ENCODE measurements around the gene RABGAP1L. TPM values are rescaled to one million over a fixed set of nuclear protein-coding genes. Genes with fewer than 3 reads are reported as not detected.

Gene RABGAP1L
- total and polyA plus RNA-seq, 2 of the 8 experiments (the other 6 are each of a cell fraction or from before 2014, with no cell fraction given), result 33.3 to 156 TPM

DNA sequence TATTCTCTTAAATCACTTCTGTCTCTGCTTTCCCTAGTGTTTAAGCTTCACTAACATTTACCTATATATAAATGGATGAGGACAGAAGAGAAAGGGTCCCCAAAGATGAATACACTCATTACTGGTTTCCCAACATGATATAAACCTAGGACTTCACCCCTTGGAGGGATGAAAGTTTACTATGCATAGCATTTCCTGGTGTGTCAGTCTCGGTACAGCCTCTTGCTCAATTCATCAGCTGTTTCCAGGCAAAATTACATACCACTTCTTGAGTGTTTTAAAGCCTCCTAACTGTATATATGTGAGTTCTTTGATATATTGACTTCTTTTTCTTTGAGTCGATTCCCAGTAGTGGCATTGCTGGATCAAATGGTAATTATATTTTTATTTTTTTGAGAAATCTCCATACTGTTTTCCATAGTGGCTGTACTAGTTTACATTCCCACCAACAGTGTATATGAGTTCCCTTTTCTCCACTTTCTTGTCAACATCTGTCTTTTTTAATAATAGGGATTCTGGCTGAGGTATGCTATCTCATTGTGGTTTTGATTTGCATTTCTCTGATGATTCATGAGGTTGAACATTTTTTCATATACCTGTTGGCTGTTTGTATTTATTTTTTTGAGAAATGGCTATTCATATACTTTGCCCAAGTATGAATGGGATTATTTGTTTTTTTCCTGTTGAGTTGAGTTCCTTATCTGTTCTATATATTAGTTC is 581.1 kb downstream of the RABGAP1L start:
- Histone ChIP-seq H2AFZ (ENCODE audit: low read length) (no peak overlapping the region), H3K27ac (ENCODE audit: low read depth, low read length) (no peak overlapping the region), H4K20me1 (replicated peaks in 1 of 2; ENCODE audit: control insufficient read depth in 1 of 2, insufficient read depth in 2 of 2, low read length in 2 of 2) (no peaks in the 10 kb centered on the region), H3K23me2 (ENCODE audit: low read depth, low read length) (no peaks in the 10 kb centered on the region), H3K4me3 (ENCODE audit: extremely low read depth in 1 of 4, insufficient read depth in 2 of 4, low read depth in 3 of 4, low read length in 4 of 4) (no peak overlapping the region), H3K27me3 (replicated peaks in 1 of 4; ENCODE audit: control insufficient read depth in 3 of 4, extremely low read depth in 1 of 4, insufficient read depth in 3 of 4, low read length in 3 of 4) (no peaks in the 10 kb centered on the region), H3K36me3 (ENCODE audit: control insufficient read depth in 2 of 4, insufficient read depth in 4 of 4, low read length in 3 of 4) (no peaks in the 10 kb centered on the region; a peak in 1 of 8 replicates), H3K4ac (replicated peaks; ENCODE audit: insufficient read length, low read depth, low read length) (no peak overlapping the region), H2BK15ac (ENCODE audit: low read length) (no peak overlapping the region), H3K56ac (replicated peaks; ENCODE audit: insufficient read length, low read depth, low read length) (no peak overlapping the region), H4K91ac (replicated peaks; ENCODE audit: insufficient read length, low read length) (no peak overlapping the region), H2BK120ac (replicated peaks; ENCODE audit: low read depth, low read length) (no peak overlapping the region), H3K9me3 (ENCODE audit: insufficient read depth in 2 of 2, low read depth in 1 of 2, low read length in 1 of 2) (peaks cover 3 to 9% of the 10 kb centered on the region in 2 experiments; a peak in 1 of 4 replicates), H2BK12ac (ENCODE audit: low read depth, low read length) (no peak overlapping the region), H4K8ac (ENCODE audit: extremely low read depth, insufficient read depth, low read length) (no peak overlapping the region), H3K18ac (ENCODE audit: extremely low read depth, low read length) (no peak overlapping the region), H4K5ac (ENCODE audit: insufficient read length, low read depth, low read length) (no peak overlapping the region), H2BK20ac (ENCODE audit: low read length) (no peak overlapping the region), H2BK5ac (ENCODE audit: low read depth, low read length) (no peak overlapping the region), H3K4me2 (ENCODE audit: insufficient read depth in 1 of 2, low read depth in 2 of 2, low read length in 2 of 2) (no peak overlapping the region), H3K9ac (replicated peaks in 1 of 4; ENCODE audit: extremely low read depth in 1 of 4, low read depth in 3 of 4, low read length in 3 of 4) (no peak overlapping the region), H2AK5ac (ENCODE audit: low read depth, low read length) (no peak overlapping the region), H3K4me1 (replicated peaks in 1 of 4; ENCODE audit: control insufficient read depth in 3 of 4, insufficient read depth in 4 of 4, low read length in 3 of 4) (no peaks in the 10 kb centered on the region), H3K14ac (ENCODE audit: insufficient read length) (no peak overlapping the region), H3K79me1 (ENCODE audit: low read depth, low read length) (no peaks in the 10 kb centered on the region), H3K23ac (ENCODE audit: insufficient read length) (no peak overlapping the region), H3K79me2 (ENCODE audit: control insufficient read depth in 1 of 2, insufficient read depth in 2 of 2, low read length in 2 of 2) (no peaks in the 10 kb centered on the region)
- DNase-seq (ENCODE audit: low read depth in 1 of 2, low spot score in 2 of 2) (no peak), FAIRE-seq (no peak)
- WGBS, 2 experiments (ENCODE audit: extremely low coverage in 1 of 2, insufficient coverage in 1 of 2, insufficient read length in 1 of 2, insufficient replicate concordance in 2 of 2, low coverage in 1 of 2, low lambda C conversion rate in 2 of 2, missing lambda C conversion rate in 1 of 2), result 78% methylated on average over 2 of the region's 2 CpGs; no CpG with 5 or more reads in 1 of the 2 experiments
- ChIA-PET CTCF (ENCODE audit: partially characterized antibody) (interaction anchor here (0.6 to 1.8 kb wide), 4 partner anchors 72 to 542 kb away, joined by 3 to 6 read pairs (median 4); no protein-coding TSS in a partner anchor), POLR2A (ENCODE audit: partially characterized antibody) (no interaction called here)
- TF ChIP-seq FOSL1 (IDR thresholded peaks at IDR 0.05; ENCODE audit: insufficient read depth, low read depth, low read length) (no peak), KDM1A (IDR thresholded peaks at IDR 0.05; ENCODE audit: borderline replicate concordance, low read length) (no peak), RFX5 (IDR thresholded peaks at IDR 0.05; ENCODE audit: borderline replicate concordance, low read depth, low read length) (peak; percentile 25; the same call in 1 of the 2 replicates)
- TF ChIP-seq, protein P1, sequence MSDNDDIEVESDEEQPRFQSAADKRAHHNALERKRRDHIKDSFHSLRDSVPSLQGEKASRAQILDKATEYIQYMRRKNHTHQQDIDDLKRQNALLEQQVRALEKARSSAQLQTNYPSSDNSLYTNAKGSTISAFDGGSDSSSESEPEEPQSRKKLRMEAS (IDR thresholded peaks at IDR 0.05), result no peak

Data from H1 (cell line).